Measurements from ENCODE around the gene MT1M.
"Not testable (repeated sequence)": the region's sequence is repeated elsewhere in the genome, so short reads cannot be mapped to it uniquely, and the experiment has no call there.

The MT1M gene

DNA sequence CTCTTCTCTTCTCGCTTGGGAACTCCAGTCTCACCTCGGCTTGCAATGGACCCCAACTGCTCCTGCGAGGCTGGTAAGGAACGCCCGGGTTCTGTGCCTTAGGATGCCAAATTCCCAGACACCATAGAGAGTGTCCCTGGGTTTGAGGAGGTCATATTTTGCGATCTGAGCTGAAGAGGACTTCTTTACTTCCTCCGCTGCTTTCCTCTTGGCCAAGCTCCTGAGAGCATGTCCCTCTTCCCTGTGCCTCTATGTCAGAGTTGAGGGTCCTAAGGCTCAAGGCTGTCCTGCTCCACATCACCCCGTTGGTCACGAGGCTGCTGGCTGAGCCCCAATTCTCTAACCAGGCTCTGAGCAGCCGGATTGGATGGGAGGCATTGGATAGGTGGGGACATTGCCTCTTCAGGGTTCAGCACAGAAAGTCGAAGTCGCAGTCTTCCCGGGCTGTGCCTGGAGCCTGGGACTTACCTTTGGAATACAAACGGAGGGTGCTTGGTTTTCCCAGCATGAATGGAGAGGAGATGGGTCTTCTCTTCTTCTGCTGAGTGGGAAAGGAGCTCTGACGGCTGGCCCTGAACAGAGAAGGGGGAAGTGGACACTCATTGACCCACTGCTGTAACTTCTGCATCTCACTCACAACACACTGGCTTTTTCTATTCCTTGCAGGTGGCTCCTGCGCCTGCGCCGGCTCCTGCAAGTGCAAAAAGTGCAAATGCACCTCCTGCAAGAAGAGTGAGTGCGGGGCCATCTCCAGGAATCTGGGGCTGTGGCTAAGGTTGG, 37.6 kb downstream of the MT1M start:
- in situ Hi-C loops (cut with HindIII; ENCODE audit: low pct_unique_long_range_greater_than_20kb, low sequenced_read_pairs) = no loop called here
- no peak for TF ChIP-seq JUND (IDR thresholded peaks at IDR 0.05; ENCODE audit: low read depth)
- DNase-seq (ENCODE audit: low read depth in 1 of 2, low spot score in 1 of 2) = no peak

DNA sequence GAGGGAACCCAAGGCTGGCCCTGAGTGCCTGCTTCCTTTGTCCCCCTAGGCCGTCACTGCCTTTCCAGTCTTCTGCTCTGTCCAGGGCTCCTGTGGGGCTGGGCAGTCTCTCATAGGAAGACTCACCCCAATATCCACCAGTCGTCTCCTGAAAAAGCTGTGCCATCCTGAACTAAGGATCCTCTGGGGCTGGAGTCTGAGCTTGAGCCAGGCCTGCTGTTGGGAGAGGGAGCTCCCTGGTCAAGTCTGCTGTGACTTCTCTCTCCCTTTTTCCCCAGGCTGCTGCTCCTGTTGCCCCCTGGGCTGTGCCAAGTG, 38.1 kb downstream of the MT1M start:
- DNase-seq (ENCODE audit: low read depth in 1 of 2, low spot score in 1 of 2) = no peak
- TF ChIP-seq JUND (IDR thresholded peaks at IDR 0.05; ENCODE audit: low read depth) = no peak
- in situ Hi-C loops (cut with HindIII; ENCODE audit: low pct_unique_long_range_greater_than_20kb, low sequenced_read_pairs) = no loop called here

DNA sequence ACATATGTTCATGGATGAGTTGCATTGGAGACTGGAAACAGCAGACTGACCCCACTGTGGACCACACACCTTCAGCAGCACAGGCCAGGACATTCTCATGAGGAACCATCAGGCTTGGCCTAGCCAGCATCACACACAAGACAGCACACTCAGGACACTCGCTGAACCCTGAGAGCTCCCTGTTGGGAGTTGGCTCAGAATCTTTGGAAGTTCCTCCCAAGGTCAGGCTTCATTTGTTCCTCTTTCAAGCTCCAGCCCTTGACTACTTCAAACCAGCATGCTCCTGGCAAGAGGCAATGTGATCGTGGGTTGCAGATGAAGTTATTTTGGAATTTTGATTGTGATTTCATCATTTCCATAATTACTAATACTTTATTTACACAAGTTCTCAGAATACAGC, 39.2 kb downstream of the MT1M start:
- DNase-seq (ENCODE audit: low read depth in 1 of 2, low spot score in 1 of 2); in situ Hi-C loops (cut with HindIII; ENCODE audit: low pct_unique_long_range_greater_than_20kb, low sequenced_read_pairs): not testable (repeated sequence)

DNA sequence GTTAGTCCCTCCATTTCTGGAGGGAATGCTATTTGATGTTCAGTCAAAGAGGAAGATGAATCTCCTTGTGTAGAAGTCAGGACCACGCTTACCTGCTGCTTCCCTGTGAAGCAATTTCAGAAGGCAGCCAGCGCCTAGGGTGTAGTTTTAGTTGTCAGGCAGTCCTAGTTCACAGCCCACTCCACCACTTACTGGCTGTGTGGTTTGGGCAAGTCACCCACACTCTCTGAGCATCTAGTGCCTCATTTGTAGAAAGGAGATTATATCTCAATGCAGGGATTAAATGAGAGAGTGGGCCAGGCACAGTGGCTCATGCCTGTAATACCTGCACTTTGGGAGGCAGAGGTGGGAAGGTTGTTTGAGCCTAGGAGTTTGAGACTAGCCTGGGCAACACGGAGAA, 39.7 kb downstream of the MT1M start:
- in situ Hi-C loops (cut with HindIII; ENCODE audit: low pct_unique_long_range_greater_than_20kb, low sequenced_read_pairs); DNase-seq (ENCODE audit: low read depth in 1 of 2, low spot score in 1 of 2): not testable (repeated sequence)

DNA sequence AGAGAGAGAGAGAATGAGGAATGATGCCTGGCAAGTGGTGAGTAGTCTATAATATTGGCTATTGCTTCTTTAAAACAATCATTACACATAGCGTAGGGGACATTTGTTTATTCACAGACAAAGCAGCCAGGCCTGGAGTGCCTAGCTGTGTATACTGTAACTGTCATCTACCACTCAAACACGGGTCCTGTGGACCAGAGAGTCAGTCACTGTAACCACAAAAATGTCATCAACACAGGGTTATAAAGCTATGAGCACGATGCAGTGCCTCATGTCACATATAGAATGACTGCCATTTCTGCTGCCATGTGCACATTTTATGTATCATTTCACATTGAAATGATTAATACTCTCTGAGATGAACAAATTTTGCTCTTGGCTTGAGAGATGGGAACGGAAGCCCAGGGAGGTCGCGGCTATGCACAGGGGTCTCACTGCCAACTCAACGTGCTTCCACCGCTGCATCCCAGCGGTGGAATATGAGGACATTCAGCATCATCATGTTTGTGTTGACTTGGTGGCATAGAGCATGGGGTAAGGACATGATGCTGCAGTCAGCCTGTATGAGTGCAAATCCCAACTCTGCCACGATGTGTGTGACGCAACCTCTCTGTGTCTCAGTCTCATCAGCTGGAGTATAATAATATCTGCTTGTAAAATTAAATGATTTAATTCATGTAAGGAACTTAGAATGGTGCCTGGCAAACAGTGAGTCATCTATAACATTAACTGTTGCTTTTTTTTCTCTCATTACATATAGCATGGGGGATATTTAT, 40.5 kb downstream of the MT1M start:
- in situ Hi-C loops (cut with HindIII; ENCODE audit: low pct_unique_long_range_greater_than_20kb, low sequenced_read_pairs) = no loop called here
- no peak for TF ChIP-seq JUND (IDR thresholded peaks at IDR 0.05; ENCODE audit: low read depth)
- DNase-seq (ENCODE audit: low read depth in 1 of 2, low spot score in 1 of 2) = no peak

DNA sequence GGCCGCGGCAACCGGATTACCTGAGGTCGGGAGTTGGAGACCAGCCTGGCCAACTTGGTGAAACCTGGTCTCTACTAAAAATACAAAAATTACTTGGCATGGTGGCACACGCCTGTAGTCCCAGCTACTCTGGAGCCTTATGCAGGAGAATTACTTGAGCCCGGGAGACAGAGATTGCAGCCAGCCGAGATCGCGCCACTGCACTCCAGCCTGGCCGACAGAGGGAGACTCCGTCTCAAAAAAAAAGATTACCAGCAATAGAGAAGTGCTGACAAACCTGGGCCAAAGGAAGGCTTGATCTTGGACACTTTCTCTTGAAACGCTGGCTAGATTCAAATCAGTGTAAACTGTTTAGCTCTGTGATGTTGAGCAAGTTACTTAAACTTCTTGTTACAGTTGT, 41.5 kb downstream of the MT1M start:
- in situ Hi-C loops (cut with HindIII; ENCODE audit: low pct_unique_long_range_greater_than_20kb, low sequenced_read_pairs) = no loop called here
- TF ChIP-seq JUND (IDR thresholded peaks at IDR 0.05; ENCODE audit: low read depth) = no peak
- peak in 1 of 2 experiments; percentile 57 for DNase-seq (ENCODE audit: low read depth in 1 of 2, low spot score in 1 of 2)

DNA sequence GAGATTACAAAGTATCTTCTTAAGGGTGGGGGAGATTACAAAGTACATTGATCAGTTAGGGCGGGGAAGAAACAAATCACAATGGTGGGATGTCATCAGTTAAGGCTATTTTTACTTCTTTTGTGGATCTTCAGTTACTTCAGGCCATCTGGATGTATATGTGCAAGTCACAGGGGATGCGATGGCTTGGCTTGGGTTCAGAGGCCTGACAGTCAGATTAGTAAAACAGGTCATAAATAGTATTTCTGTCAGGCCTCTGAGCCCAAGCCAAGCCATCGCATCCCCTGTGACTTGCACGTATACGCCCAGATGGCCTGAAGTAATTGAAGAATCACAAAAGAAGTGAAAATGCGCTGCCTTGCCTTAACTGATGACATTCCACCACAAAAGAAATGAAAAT, 42.1 kb downstream of the MT1M start:
- in situ Hi-C loops (cut with HindIII; ENCODE audit: low pct_unique_long_range_greater_than_20kb, low sequenced_read_pairs); DNase-seq (ENCODE audit: low read depth in 1 of 2, low spot score in 1 of 2): not testable (repeated sequence)

DNA sequence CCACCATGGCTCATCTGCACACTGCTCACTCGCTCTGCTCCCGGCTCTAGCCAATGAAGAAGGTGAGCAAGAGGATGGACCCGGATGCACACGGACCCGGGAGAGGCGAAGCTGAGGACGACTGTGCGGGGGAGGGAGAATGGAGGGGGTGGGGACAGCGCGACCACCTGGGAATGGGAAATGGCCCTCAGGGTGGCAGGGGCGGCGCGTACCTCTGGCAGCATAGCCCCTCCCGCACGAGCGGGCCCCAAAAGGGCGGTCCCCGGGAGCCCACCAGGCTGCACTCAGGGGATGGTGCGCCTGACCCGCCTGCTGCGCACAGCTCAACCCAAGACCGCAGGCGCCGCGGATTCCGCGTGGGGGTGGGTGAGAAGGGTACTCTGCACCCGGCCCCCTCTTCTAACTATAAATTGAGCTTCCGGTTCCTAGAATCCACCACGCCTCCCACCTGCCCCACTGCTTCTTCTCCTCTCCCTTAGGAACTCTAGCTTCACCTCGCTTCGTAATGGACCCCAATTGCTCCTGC, 43.3 kb downstream of the MT1M start:
- in situ Hi-C loops (cut with HindIII; ENCODE audit: low pct_unique_long_range_greater_than_20kb, low sequenced_read_pairs) = no loop called here
- DNase-seq (ENCODE audit: low read depth in 1 of 2, low spot score in 1 of 2) = no peak
- no peak for TF ChIP-seq JUND (IDR thresholded peaks at IDR 0.05; ENCODE audit: low read depth)

DNA sequence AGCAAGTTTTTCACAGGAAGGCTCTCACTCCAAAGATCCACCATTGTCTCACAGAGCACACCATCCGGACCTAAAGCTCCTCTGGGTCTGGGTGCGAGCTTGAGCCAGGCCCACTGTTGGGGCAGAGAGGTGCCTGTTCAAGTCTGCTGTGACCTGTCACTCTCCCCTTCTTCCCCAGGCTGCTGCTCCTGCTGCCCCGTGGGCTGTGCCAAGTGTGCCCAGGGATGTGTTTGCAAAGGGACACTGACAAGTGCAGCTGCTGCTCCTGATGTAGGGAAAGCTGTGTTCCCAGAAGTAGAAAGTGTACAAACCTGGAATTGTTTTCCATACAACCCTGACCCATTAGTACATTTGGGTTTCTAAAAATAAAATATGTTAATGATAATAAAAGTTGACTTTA, 45.0 kb downstream of the MT1M start:
- no peak for DNase-seq (ENCODE audit: low read depth in 1 of 2, low spot score in 1 of 2)
- in situ Hi-C loops (cut with HindIII; ENCODE audit: low pct_unique_long_range_greater_than_20kb, low sequenced_read_pairs) = no loop called here

DNA sequence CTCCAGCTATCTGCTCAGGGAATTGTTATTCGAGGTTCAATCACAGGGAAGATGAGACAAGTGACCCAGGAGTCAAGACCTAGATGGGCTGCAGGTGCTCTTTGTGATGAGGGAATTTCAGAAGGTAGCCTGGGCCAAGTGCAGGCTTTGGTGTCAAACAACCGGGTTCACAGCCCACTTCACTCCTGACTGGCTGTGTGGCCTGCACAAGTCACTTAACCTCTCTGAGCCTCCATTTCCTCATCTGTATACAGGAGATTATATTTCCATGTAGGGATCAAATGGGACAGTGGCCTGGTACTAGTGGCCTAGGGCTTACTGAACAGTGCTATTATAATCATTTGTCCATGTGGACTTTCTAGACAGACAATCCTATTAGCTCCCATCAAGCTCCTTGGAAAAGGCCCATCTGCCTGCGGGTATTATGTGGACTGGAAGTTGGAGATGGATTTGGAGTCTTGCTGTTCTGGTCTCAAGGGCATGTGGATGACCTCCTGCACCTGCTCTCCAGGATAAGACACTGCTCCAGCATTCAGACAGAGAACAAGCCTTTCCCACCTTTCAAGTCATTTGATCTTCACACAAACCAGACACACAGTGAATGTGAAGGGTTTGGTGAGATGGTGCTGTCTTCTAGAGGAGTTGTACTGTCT, 46.7 kb downstream of the MT1M start:
- in situ Hi-C loops (cut with HindIII; ENCODE audit: low pct_unique_long_range_greater_than_20kb, low sequenced_read_pairs) = no loop called here
- DNase-seq (ENCODE audit: low read depth in 1 of 2, low spot score in 1 of 2) = no peak
- no peak for TF ChIP-seq JUND (IDR thresholded peaks at IDR 0.05; ENCODE audit: low read depth)

More for the DNA sequence above, 45.0 kb downstream of the MT1M start:
- TF ChIP-seq JUND (IDR thresholded peaks at IDR 0.05; ENCODE audit: low read depth) = no peak

DNA sequence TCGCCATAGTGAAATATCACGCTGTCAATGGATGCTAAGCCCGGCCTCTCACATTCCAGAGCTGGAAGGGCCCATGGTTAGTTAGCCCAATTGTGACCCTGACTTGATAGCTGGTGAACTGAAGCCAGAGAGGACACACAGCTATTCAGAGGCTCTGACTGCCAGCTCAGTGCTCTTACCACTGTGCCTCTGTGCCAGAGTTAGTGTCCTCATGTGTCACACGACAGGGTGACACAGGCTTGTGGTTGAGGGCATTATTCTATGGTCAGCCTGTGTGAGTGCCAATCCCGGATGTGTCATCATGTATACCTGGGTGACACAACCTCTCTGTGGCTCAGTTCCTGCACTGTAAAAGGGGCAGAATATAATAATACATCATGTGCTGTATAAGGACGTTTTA, 47.4 kb downstream of the MT1M start:
- in situ Hi-C loops (cut with HindIII; ENCODE audit: low pct_unique_long_range_greater_than_20kb, low sequenced_read_pairs) = no loop called here
- DNase-seq (ENCODE audit: low read depth in 1 of 2, low spot score in 1 of 2) = no peak
- no peak for TF ChIP-seq JUND (IDR thresholded peaks at IDR 0.05; ENCODE audit: low read depth)

DNA sequence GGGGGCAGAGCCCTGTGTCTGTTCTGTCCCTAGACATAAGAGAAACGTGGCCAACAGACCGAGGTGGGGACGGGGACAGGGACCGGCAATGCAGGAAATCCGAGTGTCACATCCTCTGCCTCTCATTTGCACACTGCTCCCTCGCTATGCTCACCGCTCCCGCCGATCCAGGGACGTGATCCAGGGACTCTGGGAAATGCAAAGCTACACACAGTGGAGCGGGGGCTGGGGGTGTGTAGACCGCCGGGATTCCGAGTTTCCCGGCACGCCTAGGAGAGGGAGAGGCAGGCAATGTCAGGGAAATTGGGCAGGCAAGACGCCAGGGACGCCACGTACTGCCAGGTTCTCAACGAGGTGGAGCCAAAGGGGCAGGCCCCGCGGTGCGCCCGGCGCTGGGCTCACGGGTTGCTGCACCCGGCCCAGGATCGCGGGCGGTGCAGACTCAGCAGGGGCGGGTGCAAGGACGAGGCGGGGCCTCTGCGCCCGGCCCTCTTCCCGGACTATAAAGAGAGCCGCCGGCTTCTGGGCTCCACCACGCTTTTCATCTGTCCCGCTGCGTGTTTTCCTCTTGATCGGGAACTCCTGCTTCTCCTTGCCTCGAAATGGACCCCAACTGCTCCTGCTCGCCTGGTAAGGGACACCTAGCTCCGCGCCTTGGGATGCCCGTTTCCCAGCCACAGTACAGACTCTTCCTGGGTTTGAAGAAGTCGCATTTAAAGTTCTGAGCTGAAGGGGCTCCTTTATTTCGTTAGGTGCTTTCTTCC, 49.7 kb downstream of the MT1M start, which contains the start of gene MT1X:
Gene MT1X (plus strand): TSS at position 532 of the 764 bp plus-strand sequence. CDS start 71 bp downstream, at position 603.
- in situ Hi-C loops (cut with HindIII; ENCODE audit: low pct_unique_long_range_greater_than_20kb, low sequenced_read_pairs) = no loop called here
- peak; percentile 60 to 93 for DNase-seq (ENCODE audit: low read depth in 1 of 2, low spot score in 1 of 2)
- no peak for TF ChIP-seq JUND (IDR thresholded peaks at IDR 0.05; ENCODE audit: low read depth)
